ENCODE results near the gene SFXN3. TPM values are rescaled to one million over a fixed set of nuclear protein-coding genes. Genes with fewer than 3 reads are reported as not detected.

The SFXN3 gene
- total and polyA plus RNA-seq, 2 experiments from 2014 or later: 0.68 to 3.8 TPM

DNA sequence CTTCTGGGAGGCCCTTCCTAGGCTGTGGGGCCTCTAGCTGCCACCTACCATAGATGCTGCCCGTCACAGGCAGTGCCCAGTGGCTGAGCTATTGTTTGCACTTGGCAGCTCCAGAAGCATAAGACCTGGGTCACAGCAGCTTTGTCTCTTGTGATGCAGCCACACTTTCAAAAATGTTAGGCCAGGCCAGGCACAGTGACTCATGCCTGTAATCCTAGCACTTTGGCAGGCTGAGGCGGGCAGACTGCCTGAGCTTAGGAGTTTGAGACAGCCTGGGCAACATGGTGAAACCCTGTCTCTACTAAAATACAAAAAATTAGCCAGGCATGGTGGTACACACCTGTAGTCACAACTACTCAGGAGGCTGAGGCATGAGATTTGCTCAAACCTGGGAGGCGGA is 21.3 kb downstream of the SFXN3 start:
- H3K27ac Mint-ChIP-seq: no peak overlapping the region
- no peaks in the 10 kb centered on the region for H3K9me3 Mint-ChIP-seq
- Histone ChIP-seq H3K36me3 (ENCODE audit: insufficient read depth) (no peaks in the 10 kb centered on the region), H3K4me2 (no peak overlapping the region), H3K4me1 (ENCODE audit: insufficient read depth) (peaks cover 21% of the 10 kb centered on the region), H3K27me3 (ENCODE audit: insufficient read depth) (peaks cover 63% of the 10 kb centered on the region), H3K79me2 (replicated peaks; ENCODE audit: insufficient read depth) (0 out of 2 replicates have a peak, but pooled peaks cover 7% of the 10 kb centered on the region), H3K9me2 (ENCODE audit: insufficient read depth) (no peaks in the 10 kb centered on the region), H4K20me1 (replicated peaks; ENCODE audit: insufficient read depth) (peaks cover 36% of the 10 kb centered on the region), H3F3A (replicated peaks; ENCODE audit: low read depth) (peaks cover 13% of the 10 kb centered on the region), H3K27ac (ENCODE audit: low read depth) (no peak overlapping the region), H3K4me3 (no peak overlapping the region), H2AFZ (no peak overlapping the region)
- H3K4me3 Mint-ChIP-seq: no peak overlapping the region
- DNase-seq (ENCODE audit: low spot score): no peak
- H3K36me3 Mint-ChIP-seq (ENCODE audit: low read depth): no peaks in the 10 kb centered on the region; the same call in 2 of the 3 replicates
- no peak for ATAC-seq
- peaks cover 53% of the 10 kb centered on the region for H3K27me3 Mint-ChIP-seq (ENCODE audit: insufficient read depth, low read depth, poor library complexity)
- TF ChIP-seq, protein P1, sequence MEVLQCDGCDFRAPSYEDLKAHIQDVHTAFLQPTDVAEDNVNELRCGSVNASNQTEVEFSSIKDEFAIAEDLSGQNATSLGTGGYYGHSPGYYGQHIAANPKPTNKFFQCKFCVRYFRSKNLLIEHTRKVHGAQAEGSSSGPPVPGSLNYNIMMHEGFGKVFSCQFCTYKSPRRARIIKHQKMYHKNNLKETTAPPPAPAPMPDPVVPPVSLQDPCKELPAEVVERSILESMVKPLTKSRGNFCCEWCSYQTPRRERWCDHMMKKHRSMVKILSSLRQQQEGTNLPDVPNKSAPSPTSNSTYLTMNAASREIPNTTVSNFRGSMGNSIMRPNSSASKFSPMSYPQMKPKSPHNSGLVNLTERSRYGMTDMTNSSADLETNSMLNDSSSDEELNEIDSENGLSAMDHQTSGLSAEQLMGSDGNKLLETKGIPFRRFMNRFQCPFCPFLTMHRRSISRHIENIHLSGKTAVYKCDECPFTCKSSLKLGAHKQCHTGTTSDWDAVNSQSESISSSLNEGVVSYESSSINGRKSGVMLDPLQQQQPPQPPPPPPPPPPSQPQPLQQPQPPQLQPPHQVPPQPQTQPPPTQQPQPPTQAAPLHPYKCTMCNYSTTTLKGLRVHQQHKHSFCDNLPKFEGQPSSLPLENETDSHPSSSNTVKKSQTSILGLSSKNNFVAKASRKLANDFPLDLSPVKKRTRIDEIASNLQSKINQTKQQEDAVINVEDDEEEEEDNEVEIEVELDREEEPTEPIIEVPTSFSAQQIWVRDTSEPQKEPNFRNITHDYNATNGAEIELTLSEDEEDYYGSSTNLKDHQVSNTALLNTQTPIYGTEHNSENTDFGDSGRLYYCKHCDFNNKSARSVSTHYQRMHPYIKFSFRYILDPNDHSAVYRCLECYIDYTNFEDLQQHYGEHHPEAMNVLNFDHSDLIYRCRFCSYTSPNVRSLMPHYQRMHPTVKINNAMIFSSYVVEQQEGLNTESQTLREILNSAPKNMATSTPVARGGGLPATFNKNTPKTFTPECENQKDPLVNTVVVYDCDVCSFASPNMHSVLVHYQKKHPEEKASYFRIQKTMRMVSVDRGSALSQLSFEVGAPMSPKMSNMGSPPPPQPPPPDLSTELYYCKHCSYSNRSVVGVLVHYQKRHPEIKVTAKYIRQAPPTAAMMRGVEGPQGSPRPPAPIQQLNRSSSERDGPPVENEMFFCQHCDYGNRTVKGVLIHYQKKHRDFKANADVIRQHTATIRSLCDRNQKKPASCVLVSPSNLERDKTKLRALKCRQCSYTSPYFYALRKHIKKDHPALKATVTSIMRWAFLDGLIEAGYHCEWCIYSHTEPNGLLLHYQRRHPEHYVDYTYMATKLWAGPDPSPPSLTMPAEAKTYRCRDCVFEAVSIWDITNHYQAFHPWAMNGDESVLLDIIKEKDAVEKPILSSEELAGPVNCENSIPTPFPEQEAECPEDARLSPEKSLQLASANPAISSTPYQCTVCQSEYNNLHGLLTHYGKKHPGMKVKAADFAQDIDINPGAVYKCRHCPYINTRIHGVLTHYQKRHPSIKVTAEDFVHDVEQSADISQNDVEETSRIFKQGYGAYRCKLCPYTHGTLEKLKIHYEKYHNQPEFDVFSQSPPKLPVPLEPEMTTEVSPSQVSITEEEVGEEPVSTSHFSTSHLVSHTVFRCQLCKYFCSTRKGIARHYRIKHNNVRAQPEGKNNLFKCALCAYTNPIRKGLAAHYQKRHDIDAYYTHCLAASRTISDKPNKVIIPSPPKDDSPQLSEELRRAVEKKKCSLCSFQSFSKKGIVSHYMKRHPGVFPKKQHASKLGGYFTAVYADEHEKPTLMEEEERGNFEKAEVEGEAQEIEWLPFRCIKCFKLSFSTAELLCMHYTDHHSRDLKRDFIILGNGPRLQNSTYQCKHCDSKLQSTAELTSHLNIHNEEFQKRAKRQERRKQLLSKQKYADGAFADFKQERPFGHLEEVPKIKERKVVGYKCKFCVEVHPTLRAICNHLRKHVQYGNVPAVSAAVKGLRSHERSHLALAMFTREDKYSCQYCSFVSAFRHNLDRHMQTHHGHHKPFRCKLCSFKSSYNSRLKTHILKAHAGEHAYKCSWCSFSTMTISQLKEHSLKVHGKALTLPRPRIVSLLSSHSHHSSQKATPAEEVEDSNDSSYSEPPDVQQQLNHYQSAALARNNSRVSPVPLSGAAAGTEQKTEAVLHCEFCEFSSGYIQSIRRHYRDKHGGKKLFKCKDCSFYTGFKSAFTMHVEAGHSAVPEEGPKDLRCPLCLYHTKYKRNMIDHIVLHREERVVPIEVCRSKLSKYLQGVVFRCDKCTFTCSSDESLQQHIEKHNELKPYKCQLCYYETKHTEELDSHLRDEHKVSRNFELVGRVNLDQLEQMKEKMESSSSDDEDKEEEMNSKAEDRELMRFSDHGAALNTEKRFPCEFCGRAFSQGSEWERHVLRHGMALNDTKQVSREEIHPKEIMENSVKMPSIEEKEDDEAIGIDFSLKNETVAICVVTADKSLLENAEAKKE (CRISPR knock-in tag; IDR thresholded peaks at IDR 0.05): no peak
- no peak for TF ChIP-seq STAT1 (IDR thresholded peaks at IDR 0.05; ENCODE audit: unreplicated experiment)
- TF ChIP-seq, protein P2, sequence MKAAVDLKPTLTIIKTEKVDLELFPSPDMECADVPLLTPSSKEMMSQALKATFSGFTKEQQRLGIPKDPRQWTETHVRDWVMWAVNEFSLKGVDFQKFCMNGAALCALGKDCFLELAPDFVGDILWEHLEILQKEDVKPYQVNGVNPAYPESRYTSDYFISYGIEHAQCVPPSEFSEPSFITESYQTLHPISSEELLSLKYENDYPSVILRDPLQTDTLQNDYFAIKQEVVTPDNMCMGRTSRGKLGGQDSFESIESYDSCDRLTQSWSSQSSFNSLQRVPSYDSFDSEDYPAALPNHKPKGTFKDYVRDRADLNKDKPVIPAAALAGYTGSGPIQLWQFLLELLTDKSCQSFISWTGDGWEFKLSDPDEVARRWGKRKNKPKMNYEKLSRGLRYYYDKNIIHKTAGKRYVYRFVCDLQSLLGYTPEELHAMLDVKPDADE (IDR thresholded peaks at IDR 0.05): no peak
- TF ChIP-seq JUNB (IDR thresholded peaks at IDR 0.05; ENCODE audit: unreplicated experiment): no peak
- TF ChIP-seq, protein P3, sequence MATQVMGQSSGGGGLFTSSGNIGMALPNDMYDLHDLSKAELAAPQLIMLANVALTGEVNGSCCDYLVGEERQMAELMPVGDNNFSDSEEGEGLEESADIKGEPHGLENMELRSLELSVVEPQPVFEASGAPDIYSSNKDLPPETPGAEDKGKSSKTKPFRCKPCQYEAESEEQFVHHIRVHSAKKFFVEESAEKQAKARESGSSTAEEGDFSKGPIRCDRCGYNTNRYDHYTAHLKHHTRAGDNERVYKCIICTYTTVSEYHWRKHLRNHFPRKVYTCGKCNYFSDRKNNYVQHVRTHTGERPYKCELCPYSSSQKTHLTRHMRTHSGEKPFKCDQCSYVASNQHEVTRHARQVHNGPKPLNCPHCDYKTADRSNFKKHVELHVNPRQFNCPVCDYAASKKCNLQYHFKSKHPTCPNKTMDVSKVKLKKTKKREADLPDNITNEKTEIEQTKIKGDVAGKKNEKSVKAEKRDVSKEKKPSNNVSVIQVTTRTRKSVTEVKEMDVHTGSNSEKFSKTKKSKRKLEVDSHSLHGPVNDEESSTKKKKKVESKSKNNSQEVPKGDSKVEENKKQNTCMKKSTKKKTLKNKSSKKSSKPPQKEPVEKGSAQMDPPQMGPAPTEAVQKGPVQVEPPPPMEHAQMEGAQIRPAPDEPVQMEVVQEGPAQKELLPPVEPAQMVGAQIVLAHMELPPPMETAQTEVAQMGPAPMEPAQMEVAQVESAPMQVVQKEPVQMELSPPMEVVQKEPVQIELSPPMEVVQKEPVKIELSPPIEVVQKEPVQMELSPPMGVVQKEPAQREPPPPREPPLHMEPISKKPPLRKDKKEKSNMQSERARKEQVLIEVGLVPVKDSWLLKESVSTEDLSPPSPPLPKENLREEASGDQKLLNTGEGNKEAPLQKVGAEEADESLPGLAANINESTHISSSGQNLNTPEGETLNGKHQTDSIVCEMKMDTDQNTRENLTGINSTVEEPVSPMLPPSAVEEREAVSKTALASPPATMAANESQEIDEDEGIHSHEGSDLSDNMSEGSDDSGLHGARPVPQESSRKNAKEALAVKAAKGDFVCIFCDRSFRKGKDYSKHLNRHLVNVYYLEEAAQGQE (IDR thresholded peaks at IDR 0.05; ENCODE audit: unreplicated experiment): no peak
- no peak for TF ChIP-seq ZNF331 (CRISPR knock-in tag; IDR thresholded peaks at IDR 0.05; ENCODE audit: low read depth)
- peaks cover 24% of the 10 kb centered on the region for H3K4me1 Mint-ChIP-seq
